Brain microvascular endothelial cell (primary cell): ENCODE measurements around the gene LSM14A.
A peak's percentile ranks its signal among the peaks of the same experiment; 100 is the strongest.

Experiments
- DNase-seq: peaks from one replicate; pipeline ENCODE4 v3.0.0-alpha.2; 2020
- H3K27ac ChIP-seq: fragments of 250-450 bp; sonication (Bioruptor Pico); 2 replicates; pipeline ENCODE4 v1.5.1; 2020; ENCODE audit warnings: mild to moderate bottlenecking, moderate library complexity
- H3K27me3 ChIP-seq: fragments of 250-450 bp; sonication (Bioruptor Pico); replicated peaks from 2 replicates; pipeline ENCODE4 v1.5.1; 2020; ENCODE audit warnings: mild to moderate bottlenecking
- H3K36me3 ChIP-seq: fragments of 250-450 bp; sonication (Bioruptor Pico); replicated peaks from 2 replicates; pipeline ENCODE4 v1.5.1; 2020; ENCODE audit warnings: mild to moderate bottlenecking
- H3K4me3 ChIP-seq: 2 replicates; pipeline ENCODE4 v1.5.1; 2011; ENCODE audit warnings: low read depth, mild to moderate bottlenecking, control low read depth, low read length, moderate library complexity
- in situ Hi-C: cut with HindIII; loops from 2 replicates; pipeline ENCODE4 v1.10.0; 2017; ENCODE audit warnings: low sequenced_read_pairs, low pct_ligation_motif_present
- TF ChIP-seq, protein P1 (sequence below): IDR thresholded peaks from 2 replicates; pipeline ENCODE4 v1.5.1; 2011; ENCODE audit warnings: low read depth, mild to moderate bottlenecking, moderate library complexity, low read length, control low read depth, inconsistent platforms; ENCODE audit errors: missing control alignments

LSM14A gene

DNA sequence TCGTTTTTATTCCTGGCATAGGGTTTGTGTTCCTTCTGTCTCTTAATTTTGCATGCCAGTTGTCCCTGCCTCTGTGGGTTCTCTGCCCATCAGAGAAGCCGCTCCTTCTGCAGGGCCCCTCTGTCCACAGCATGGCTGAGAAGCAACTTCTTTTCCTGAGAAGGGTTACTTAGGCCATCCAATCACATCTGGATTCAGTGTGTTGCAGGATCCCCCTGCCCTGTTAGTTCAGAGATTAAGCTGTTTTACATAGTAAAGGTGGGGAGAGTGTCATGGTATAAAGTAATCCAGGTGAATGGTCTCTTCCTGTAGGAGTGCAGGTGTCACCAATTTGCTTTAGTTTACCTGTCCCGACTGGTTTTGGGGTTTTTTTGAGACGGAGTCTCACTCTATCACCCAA is 59.1 kb downstream of the LSM14A start:
- TF ChIP-seq, protein P1, sequence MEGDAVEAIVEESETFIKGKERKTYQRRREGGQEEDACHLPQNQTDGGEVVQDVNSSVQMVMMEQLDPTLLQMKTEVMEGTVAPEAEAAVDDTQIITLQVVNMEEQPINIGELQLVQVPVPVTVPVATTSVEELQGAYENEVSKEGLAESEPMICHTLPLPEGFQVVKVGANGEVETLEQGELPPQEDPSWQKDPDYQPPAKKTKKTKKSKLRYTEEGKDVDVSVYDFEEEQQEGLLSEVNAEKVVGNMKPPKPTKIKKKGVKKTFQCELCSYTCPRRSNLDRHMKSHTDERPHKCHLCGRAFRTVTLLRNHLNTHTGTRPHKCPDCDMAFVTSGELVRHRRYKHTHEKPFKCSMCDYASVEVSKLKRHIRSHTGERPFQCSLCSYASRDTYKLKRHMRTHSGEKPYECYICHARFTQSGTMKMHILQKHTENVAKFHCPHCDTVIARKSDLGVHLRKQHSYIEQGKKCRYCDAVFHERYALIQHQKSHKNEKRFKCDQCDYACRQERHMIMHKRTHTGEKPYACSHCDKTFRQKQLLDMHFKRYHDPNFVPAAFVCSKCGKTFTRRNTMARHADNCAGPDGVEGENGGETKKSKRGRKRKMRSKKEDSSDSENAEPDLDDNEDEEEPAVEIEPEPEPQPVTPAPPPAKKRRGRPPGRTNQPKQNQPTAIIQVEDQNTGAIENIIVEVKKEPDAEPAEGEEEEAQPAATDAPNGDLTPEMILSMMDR: no peak
- no peak overlapping the region for H3K4me3 ChIP-seq
- H3K27ac ChIP-seq: no peak overlapping the region
- H3K36me3 ChIP-seq: peaks cover 24% of the 10 kb centered on the region
- in situ Hi-C loops: no loop called here
- DNase-seq: no peak
- no peaks in the 10 kb centered on the region for H3K27me3 ChIP-seq

GRCh38 chr19:34232566-34233481 is 60.5 kb downstream of the LSM14A start:
- H3K27ac ChIP-seq: peak overlapping the region; percentile 84
- in situ Hi-C loops: no loop called here
- TF ChIP-seq, protein P1: no peak
- H3K36me3 ChIP-seq: peaks cover 18% of the 10 kb centered on the region
- peak; percentile 92 for DNase-seq
- no peaks in the 10 kb centered on the region for H3K27me3 ChIP-seq
- no peak overlapping the region for H3K4me3 ChIP-seq

- no peak for DNase-seq
- TF ChIP-seq, protein P1: no peak
- in situ Hi-C loops: no loop called here
- Histone ChIP-seq H3K36me3 (peaks cover 6% of the 10 kb centered on the region), H3K27ac (no peak overlapping the region), H3K27me3 (no peaks in the 10 kb centered on the region), H3K4me3 (no peak overlapping the region)
These were observed 63.2 kb downstream of the LSM14A start for GRCh38 chr19:34235425-34235940.

DNA sequence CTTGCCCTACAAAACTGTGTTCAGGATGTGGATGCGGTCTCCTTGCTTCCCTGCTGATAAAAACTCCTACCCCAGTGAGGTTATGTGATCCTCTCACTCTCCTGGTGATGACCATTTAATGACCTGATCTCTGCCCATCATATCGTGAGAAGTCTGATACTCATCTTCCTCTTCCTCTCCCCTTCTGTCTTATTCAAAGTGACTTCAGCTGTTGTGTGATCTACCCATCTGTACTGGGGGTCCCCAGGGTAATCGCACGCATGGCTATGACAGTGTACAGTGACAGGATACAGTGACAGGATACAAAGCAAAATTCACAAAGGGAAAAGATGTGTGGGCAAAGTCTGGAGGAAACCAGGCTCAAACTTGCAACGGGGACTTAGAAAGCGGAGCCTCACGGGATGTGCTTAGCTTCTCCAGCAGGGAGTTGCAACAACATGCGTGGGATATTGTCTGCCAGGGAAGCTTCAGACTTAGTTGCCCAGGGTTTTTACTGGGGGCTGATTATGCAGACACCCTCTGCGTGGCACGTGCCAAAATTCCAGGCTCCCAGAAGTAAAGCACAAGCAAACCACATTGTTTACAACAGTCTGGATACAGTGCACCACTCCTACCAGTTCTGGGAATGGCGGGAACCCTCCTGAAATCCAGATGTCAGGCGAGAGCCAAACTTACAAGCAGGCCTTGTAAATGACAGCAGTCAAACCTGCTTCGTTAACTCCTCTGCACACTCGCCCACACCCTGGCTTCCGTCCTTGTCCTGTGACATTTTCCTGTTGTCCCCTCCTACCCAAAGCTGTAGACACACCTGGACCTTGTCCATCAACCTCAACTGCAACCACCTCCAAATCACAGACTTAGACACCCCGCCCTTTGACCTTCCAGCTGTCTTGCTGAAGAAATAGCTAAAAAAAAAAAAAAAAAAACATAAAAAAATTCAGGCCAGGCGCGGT is 64.0 kb downstream of the LSM14A start:
- no peaks in the 10 kb centered on the region for H3K36me3 ChIP-seq
- in situ Hi-C loops: no loop called here
- no peak for DNase-seq
- TF ChIP-seq, protein P1: no peak
- H3K27ac ChIP-seq: no peak overlapping the region
- H3K27me3 ChIP-seq: no peaks in the 10 kb centered on the region
- H3K4me3 ChIP-seq: no peak overlapping the region

GRCh38 chr19:34237283-34237682 is 65.0 kb downstream of the LSM14A start:
- DNase-seq: no peak
- H3K27me3 ChIP-seq: no peaks in the 10 kb centered on the region
- H3K36me3 ChIP-seq: no peaks in the 10 kb centered on the region
- in situ Hi-C loops: no loop called here
- no peak overlapping the region for H3K4me3 ChIP-seq
- TF ChIP-seq, protein P1: no peak
- H3K27ac ChIP-seq: no peak overlapping the region
